CD8-positive, alpha-beta memory T cell (primary cell): ENCODE measurements around the gene OR8B8. TPM values are rescaled to one million over a fixed set of nuclear protein-coding genes. Genes with fewer than 3 reads are reported as not detected.

ENCODE experiments used
- CTCF ChIA-PET: fragments of 350-600 bp; sonication (Branson Sonifier 250); formaldehyde crosslinking; loops from one replicate; lab custom pipeline; 2021; ENCODE audit warnings: antibody characterized with exemption; lab: Charles Lee
- POLR2A ChIA-PET: fragments of 350-600 bp; sonication (Branson Sonifier 250); formaldehyde crosslinking; loops from one replicate; lab custom pipeline; 2021; ENCODE audit warnings: antibody characterized with exemption; lab: Charles Lee
- DNase-seq, 5 donors: peaks; one replicate each; pipeline versions ENCODE4 v3.0.0 to v3.0.0-alpha.2; 2020 to 2022; ENCODE audit warnings: mixed read lengths in 1 of 5
- H3K27ac ChIP-seq: one replicate; pipeline ENCODE4 v1.7.0; 2013; ENCODE audit warnings: low read depth, mild to moderate bottlenecking, low read length, moderate library complexity
- H3K27me3 ChIP-seq: 2 replicates; pipeline ENCODE4 v1.7.0; 2013; ENCODE audit warnings: low read length, mild to moderate bottlenecking; ENCODE audit not compliant: insufficient read depth, poor library complexity, severe bottlenecking
- H3K36me3 ChIP-seq: 2 replicates; pipeline ENCODE4 v1.7.0; 2013; ENCODE audit warnings: mild to moderate bottlenecking, low read length, moderate library complexity; ENCODE audit not compliant: insufficient read depth
- H3K4me1 ChIP-seq: 2 replicates; pipeline ENCODE4 v1.7.0; 2013; ENCODE audit warnings: mild to moderate bottlenecking, low read length, moderate library complexity; ENCODE audit not compliant: insufficient read depth
- H3K4me3 ChIP-seq: 2 replicates; pipeline ENCODE4 v1.7.0; 2013; ENCODE audit warnings: mild to moderate bottlenecking, low read length
- H3K9me3 ChIP-seq: 2 replicates; pipeline ENCODE4 v1.7.0; 2013; ENCODE audit warnings: mild to moderate bottlenecking, low read length
- H3K27ac Mint-ChIP-seq, 8 donors: one replicate each; pipeline ENCODE4 v1.8.0; 2020 to 2021; ENCODE audit warnings: mixed read lengths in 8 of 8, mild to moderate bottlenecking in 6 of 8, inconsistent platforms in 3 of 8, moderate library complexity in 3 of 8
- H3K27me3 Mint-ChIP-seq, 2 donors: one replicate each; pipeline ENCODE4 v1.8.0; 2020 to 2021; ENCODE audit warnings: mixed read lengths in 2 of 2, mild to moderate bottlenecking in 1 of 2, moderate library complexity in 1 of 2
- H3K36me3 Mint-ChIP-seq, 3 donors: one replicate each; pipeline ENCODE4 v1.8.0; 2020 to 2021; ENCODE audit warnings: mixed read lengths in 3 of 3, inconsistent platforms in 1 of 3, mild to moderate bottlenecking in 1 of 3
- H3K4me1 Mint-ChIP-seq, 3 donors: one replicate each; pipeline ENCODE4 v1.8.0; 2020 to 2021; ENCODE audit warnings: mixed read lengths in 3 of 3, inconsistent platforms in 1 of 3, mild to moderate bottlenecking in 1 of 3
- H3K4me3 Mint-ChIP-seq, 7 donors: one replicate each; pipeline ENCODE4 v1.8.0; 2020 to 2021; ENCODE audit warnings: mixed read lengths in 7 of 7, mild to moderate bottlenecking in 6 of 7, moderate library complexity in 4 of 7, inconsistent platforms in 2 of 7
- H3K9me3 Mint-ChIP-seq, 5 donors: one replicate each; pipeline ENCODE4 v1.8.0; 2020 to 2022; ENCODE audit warnings: mixed read lengths in 5 of 5, mild to moderate bottlenecking in 3 of 5, moderate library complexity in 2 of 5, inconsistent platforms in 1 of 5
- polyA plus RNA-seq: library from polyadenylated mRNA; unstranded; fragments of 300-500 nt; fragmentation: Illumina TruSeq; gene quantifications from one replicate; pipeline ENCODE4 v1.2.3, GENCODE V29; 2021
- total RNA-seq, 2 experiments: library from RNA; stranded (reverse); gene quantifications; one replicate each; pipeline ENCODE4 v1.2.3, GENCODE V29; 2021

OR8B8 gene
- not detected for total RNA-seq
- not detected for polyA plus RNA-seq

- Mint-ChIP-seq H3K9me3 (peaks cover 0 to 2% (median 0%) of the 10 kb centered on the region in 5 donors), H3K4me1 (no peaks in the 10 kb centered on the region), H3K36me3 (no peaks in the 10 kb centered on the region), H3K27ac (no peak within 1 kb of the TSS), H3K27me3 (no peaks in the 10 kb centered on the region), H3K4me3 (no peak within 1 kb of the TSS)
- Histone ChIP-seq H3K4me3 (no peak within 1 kb of the TSS), H3K9me3 (no peaks in the 10 kb centered on the region), H3K27ac (no peak within 1 kb of the TSS), H3K36me3 (no peaks in the 10 kb centered on the region), H3K27me3 (no peaks in the 10 kb centered on the region), H3K4me1 (no peaks in the 10 kb centered on the region)
- POLR2A ChIA-PET: no interaction called here
- DNase-seq: no peak
- CTCF ChIA-PET: no interaction called here
These were observed at the start of gene OR8B8 for GRCh38 chr11:124445646-124446150. OR8B8 (minus strand) TSS chr11:124445696; CDS start chr11:124441085, 4,611 bp downstream.

- no peak overlapping the region for H3K27ac ChIP-seq
- DNase-seq: no peak
- H3K36me3 ChIP-seq: no peaks in the 10 kb centered on the region
- H3K27ac Mint-ChIP-seq: no peak overlapping the region
- POLR2A ChIA-PET: no interaction called here
- peaks cover 0 to 2% of the 10 kb centered on the region in 2 donors for H3K27me3 Mint-ChIP-seq
- no peaks in the 10 kb centered on the region for H3K4me1 ChIP-seq
- CTCF ChIA-PET: no interaction called here
- H3K9me3 Mint-ChIP-seq: peaks cover 0 to 16% (median 4%) of the 10 kb centered on the region in 5 donors
- no peaks in the 10 kb centered on the region for H3K36me3 Mint-ChIP-seq
- no peaks in the 10 kb centered on the region for H3K9me3 ChIP-seq
- no peaks in the 10 kb centered on the region for H3K27me3 ChIP-seq
- no peak overlapping the region for H3K4me3 ChIP-seq
- H3K4me1 Mint-ChIP-seq: no peaks in the 10 kb centered on the region
- H3K4me3 Mint-ChIP-seq: no peak overlapping the region
These were observed 47.6 kb upstream of the OR8B8 start for GRCh38 chr11:124493016-124493655.

- H3K36me3 Mint-ChIP-seq: no peaks in the 10 kb centered on the region
- H3K36me3 ChIP-seq: no peaks in the 10 kb centered on the region
- H3K4me1 ChIP-seq: no peaks in the 10 kb centered on the region
- H3K27ac ChIP-seq: no peak overlapping the region
- CTCF ChIA-PET: no interaction called here
- H3K4me3 Mint-ChIP-seq: no peak overlapping the region
- no peak for DNase-seq
- no peaks in the 10 kb centered on the region for H3K9me3 ChIP-seq
- peaks cover 0 to 8% (median 7%) of the 10 kb centered on the region in 5 donors for H3K9me3 Mint-ChIP-seq
- no peak overlapping the region for H3K27ac Mint-ChIP-seq
- H3K27me3 ChIP-seq: no peaks in the 10 kb centered on the region
- H3K27me3 Mint-ChIP-seq: peaks cover 8 to 10% of the 10 kb centered on the region in 2 donors
- POLR2A ChIA-PET: no interaction called here
- H3K4me1 Mint-ChIP-seq: peaks cover 6 to 11% (median 11%) of the 10 kb centered on the region in 3 donors
- no peak overlapping the region for H3K4me3 ChIP-seq
These were observed 37.9 kb upstream of the OR8B8 start for GRCh38 chr11:124483422-124483821.

GRCh38 chr11:124482362-124483147 is 37.1 kb upstream of the OR8B8 start:
- Mint-ChIP-seq H3K4me3 (no peak overlapping the region), H3K27me3 (peaks cover 8 to 10% of the 10 kb centered on the region in 2 donors), H3K27ac (no peak overlapping the region), H3K9me3 (peaks cover 0 to 8% (median 5%) of the 10 kb centered on the region in 5 donors), H3K4me1 (peaks cover 6 to 11% (median 11%) of the 10 kb centered on the region in 3 donors), H3K36me3 (no peaks in the 10 kb centered on the region)
- DNase-seq: no peak
- H3K27ac ChIP-seq: no peak overlapping the region
- no peaks in the 10 kb centered on the region for H3K36me3 ChIP-seq
- H3K27me3 ChIP-seq: no peaks in the 10 kb centered on the region
- ChIA-PET POLR2A (no interaction called here), CTCF (no interaction called here)
- no peaks in the 10 kb centered on the region for H3K4me1 ChIP-seq
- no peaks in the 10 kb centered on the region for H3K9me3 ChIP-seq
- no peak overlapping the region for H3K4me3 ChIP-seq

- Mint-ChIP-seq H3K36me3 (no peaks in the 10 kb centered on the region), H3K4me1 (peaks cover 6 to 11% (median 11%) of the 10 kb centered on the region in 3 donors), H3K9me3 (peaks cover 0 to 7% (median under 1%) of the 10 kb centered on the region in 5 donors), H3K27ac (no peak overlapping the region), H3K27me3 (peaks cover 7 to 8% of the 10 kb centered on the region in 2 donors), H3K4me3 (peak overlapping the region in 5 of 7 donors; percentile 24 to 52 (median 33))
- H3K4me1 ChIP-seq: no peaks in the 10 kb centered on the region
- POLR2A ChIA-PET: no interaction called here
- no peaks in the 10 kb centered on the region for H3K36me3 ChIP-seq
- CTCF ChIA-PET: no interaction called here
- no peaks in the 10 kb centered on the region for H3K27me3 ChIP-seq
- no peak overlapping the region for H3K4me3 ChIP-seq
- H3K9me3 ChIP-seq: no peaks in the 10 kb centered on the region
- peak overlapping the region; percentile 12 for H3K27ac ChIP-seq
- no peak for DNase-seq
These were observed 36.1 kb upstream of the OR8B8 start for GRCh38 chr11:124481365-124482323.

GRCh38 chr11:124479561-124479960 is 34.1 kb upstream of the OR8B8 start:
- H3K27me3 Mint-ChIP-seq: peaks cover 10 to 16% of the 10 kb centered on the region in 2 donors
- CTCF ChIA-PET: no interaction called here
- H3K27ac ChIP-seq: no peak overlapping the region
- DNase-seq: no peak
- no peak overlapping the region for H3K4me3 Mint-ChIP-seq
- H3K36me3 Mint-ChIP-seq: no peaks in the 10 kb centered on the region
- no peaks in the 10 kb centered on the region for H3K9me3 ChIP-seq
- no peaks in the 10 kb centered on the region for H3K27me3 ChIP-seq
- no peak overlapping the region for H3K4me3 ChIP-seq
- H3K4me1 ChIP-seq: no peaks in the 10 kb centered on the region
- peaks cover 6 to 11% (median 11%) of the 10 kb centered on the region in 3 donors for H3K4me1 Mint-ChIP-seq
- H3K36me3 ChIP-seq: no peaks in the 10 kb centered on the region
- peaks cover 0 to 7% (median 0%) of the 10 kb centered on the region in 5 donors for H3K9me3 Mint-ChIP-seq
- POLR2A ChIA-PET: no interaction called here
- no peak overlapping the region for H3K27ac Mint-ChIP-seq

- Histone ChIP-seq H3K36me3 (no peaks in the 10 kb centered on the region), H3K4me3 (no peak overlapping the region), H3K9me3 (no peaks in the 10 kb centered on the region), H3K27me3 (no peaks in the 10 kb centered on the region), H3K4me1 (no peaks in the 10 kb centered on the region), H3K27ac (no peak overlapping the region)
- Mint-ChIP-seq H3K36me3 (no peaks in the 10 kb centered on the region), H3K4me3 (no peak overlapping the region), H3K27ac (no peak overlapping the region), H3K27me3 (peaks cover 6 to 8% of the 10 kb centered on the region in 2 donors), H3K9me3 (no peaks in the 10 kb centered on the region), H3K4me1 (no peaks in the 10 kb centered on the region)
- no peak for DNase-seq
- CTCF ChIA-PET: no interaction called here
- POLR2A ChIA-PET: no interaction called here
These were observed 29.8 kb upstream of the OR8B8 start for GRCh38 chr11:124475265-124475664.
